ENCODE results near the gene FRAS1.
"Not testable (repeated sequence)": the region's sequence is repeated elsewhere in the genome, so short reads cannot be mapped to it uniquely, and the experiment has no call there.

The FRAS1 gene

DNA sequence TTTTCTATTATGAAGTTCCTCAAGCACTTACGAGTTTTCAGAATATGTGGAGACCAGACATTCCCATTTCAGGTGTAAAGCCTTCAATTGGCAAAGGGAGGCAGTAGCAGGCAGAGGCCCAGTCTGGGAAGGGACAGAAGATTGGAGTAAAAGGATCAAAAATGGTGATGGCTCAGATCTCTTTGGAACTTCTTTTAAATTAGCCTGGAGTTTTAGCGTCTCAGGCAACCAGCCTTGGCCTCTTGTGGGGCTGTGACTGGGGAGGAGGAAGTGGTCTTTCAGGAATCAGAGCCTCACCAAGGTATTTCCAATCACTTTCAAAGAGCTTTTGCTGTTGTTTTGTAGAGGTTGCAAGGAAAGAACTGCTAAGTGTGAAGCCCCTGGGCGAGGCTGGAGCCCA lies 239.1 kb downstream of the FRAS1 start:
- no peak for DNase-seq

DNA sequence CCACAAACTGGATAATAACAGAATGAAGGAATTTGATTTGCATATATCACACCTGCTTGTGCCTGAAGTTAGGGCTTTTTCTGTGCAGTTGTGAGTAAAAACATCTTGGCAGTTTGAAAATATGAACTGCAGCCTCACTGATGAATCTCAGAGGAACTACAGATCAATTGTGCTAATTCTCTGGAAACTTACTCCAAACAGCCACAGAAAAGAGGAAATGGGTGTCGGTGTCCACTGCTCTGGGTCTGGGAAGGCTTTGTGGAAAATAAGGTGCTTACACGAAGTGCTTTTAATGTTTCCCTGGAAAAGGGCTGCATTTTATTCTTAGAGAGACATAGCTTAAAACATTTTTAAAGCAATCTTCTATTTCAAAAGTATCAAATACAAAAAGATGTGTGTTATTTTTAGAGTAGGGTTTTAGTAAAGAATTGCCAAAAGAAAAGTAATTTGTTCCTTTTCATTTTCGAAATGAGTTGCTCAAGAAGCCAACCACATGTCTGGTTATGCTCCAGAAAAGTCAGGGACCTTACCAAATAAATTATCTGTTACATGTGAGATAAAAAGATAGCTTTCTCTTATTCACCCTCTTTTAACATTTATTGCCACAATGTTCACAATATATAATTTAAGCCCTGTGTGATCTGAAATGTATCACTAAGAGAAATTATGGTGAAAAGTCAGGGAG lies 240.1 kb downstream of the FRAS1 start:
- no peak for DNase-seq

DNA sequence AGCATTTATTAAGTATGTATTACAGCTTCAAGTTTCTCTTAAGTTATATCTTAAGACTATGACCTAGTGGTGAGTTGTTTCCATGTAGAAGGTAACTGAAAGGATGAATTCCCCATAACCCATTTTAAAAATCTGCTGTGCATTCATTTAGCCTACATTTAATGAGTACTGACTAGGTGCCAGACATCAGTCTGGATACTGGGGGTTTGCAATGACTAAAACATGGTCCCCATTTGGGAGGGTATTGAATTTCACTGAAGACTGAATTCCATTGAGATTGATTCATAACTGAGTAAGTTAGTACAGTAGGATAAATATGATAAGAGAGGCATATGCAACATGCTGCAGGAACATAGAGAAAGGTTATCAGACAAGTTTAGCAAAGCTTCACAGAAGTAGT lies 241.5 kb downstream of the FRAS1 start:
- no peak for DNase-seq

DNA sequence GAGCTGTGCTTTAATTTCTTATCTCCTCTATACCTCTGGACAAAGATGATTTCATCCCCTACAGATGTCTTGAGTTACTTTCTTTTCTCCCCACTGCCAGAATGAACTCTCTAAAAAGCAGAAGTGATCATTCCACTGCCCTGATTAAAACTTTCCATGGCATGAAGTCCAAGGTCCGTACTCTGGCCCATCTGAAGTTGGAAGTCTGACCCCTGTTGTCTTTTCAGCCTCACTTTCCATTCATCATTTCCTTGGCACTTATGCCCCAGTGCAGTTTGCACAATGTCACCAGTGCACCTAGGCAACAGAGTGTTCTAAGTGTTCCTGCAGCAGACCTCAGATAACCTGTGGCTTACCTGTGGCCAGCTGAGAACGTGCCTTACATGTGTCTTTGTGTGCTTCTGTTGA lies 242.4 kb downstream of the FRAS1 start:
- no peak for DNase-seq

DNA sequence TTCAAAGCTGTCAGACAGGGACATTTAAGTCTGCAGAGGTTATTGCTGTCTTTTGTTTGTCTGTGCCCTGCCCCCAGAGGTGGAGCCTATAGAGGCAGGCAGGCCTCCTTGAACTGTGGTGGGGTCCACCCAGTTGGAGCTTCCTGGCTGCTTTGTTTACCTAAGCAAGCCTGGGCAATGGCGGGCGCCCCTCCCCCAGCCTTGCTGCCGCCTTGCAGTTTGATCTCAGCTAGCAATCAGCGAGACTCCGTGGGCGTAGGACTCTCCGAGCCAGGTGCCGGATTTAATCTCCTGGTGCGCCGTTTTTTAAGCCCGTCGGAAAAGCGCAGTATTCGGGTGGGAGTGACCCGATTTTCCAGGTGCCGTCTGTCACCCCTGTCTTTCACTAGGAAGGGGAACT lies 250.1 kb downstream of the FRAS1 start:
- DNase-seq = not testable (repeated sequence)

DNA sequence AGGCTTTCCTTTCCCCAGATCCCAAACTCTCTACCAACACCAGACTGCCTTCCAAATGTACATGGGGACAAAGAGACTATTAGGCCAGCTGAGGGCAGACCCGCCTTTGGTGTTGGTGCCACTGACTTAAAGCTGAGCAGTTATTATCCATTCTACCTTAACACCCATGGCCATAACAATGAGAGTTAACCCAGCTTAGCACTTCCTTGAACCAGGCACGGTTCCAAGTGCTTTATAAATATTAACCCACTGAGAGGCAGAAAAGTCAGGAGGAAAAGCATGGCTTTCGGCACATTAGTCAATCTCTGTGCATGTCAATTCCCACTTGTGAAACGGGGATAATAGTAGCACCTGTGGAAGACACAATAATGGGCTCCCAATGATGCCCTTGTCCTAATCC lies 251.4 kb downstream of the FRAS1 start:
- DNase-seq = no peak

DNA sequence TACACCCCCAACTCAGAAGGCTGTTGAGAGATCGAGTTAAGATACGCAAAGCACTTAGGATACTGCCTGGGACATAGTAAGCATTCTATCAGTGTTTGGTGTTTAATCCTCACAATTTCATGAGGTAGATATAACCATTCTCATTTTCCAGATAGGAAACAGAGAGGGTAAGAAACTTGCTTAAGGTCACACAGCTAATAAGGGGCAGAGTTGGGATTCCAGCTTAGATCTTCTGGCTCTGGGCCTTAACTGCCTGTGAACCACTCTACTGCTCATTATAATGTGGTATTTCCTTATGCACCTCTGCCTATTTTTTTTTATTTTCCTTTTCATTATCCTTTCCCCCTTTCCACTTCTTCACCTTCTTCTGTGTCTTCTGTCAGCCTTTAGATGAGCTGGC lies 252.2 kb downstream of the FRAS1 start:
- no peak for DNase-seq

DNA sequence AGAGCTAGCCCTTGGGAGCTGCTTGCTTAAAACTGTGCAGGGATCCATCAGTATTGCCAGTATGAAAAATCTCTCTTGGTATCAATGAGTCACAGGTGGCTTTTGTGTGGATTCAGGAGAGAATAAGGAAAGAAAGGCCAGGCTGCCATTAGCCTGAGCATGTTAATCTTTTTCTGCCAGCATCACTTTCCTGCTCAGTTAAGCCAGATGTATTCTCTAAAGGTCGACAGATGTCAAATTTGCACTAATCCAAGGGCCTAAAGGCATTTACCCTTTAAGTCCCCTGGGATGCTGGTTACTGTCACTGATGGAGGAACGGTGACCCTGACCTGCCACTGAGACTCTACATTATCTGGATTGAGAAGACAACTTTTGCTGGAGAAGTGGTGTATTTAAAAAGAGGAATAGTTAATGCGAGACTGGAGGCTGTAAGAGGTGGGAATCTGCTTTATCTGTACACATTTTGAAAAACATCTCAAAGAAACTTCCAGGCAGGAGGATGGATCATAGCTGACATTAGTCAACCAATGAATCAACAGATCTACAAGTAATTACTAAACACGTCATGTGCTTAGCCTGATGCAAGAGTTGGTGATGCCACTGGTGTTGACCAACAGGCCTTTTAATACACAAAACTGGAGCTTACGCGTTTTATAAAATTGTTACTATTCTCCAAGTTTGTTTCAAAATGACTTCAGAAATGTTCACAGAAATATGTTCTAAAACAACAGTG lies 253.1 kb downstream of the FRAS1 start:
- no peak for DNase-seq

DNA sequence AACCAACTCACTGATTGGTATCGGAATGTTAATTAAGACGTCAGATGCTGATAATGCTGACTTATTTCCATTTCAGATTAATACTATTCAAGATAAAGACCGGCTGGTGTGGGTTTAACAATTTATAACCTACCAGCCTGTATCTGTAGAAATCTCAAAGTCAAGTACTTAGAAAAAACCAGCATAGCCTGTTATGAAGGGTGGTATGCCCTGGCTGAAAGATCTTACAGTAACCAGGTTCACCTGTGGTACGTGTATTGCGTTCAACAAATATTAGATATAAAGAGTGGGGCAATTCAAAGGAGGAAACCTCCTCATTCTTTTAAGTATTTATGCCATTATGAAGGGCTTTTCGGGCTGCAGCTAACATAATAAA lies 253.6 kb downstream of the FRAS1 start:
- no peak for DNase-seq

DNA sequence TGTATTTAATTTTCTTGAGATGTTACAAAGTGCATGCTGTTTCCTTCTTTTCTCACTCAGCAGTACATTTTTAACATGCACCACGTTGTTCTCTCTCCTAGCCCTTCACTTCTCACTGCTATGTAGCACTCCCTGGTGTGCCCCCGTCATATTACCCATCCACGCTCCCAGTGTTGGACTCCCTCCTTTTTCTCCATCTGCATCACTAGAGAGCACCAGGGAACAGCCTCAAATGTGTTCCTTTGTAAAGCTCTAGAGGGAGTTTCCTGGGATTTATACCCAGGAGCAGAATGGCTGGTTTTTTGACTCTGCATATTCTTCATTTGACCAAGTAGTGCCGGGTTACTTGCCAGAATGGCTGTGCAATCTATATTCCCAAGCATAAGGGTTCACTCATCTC lies 254.2 kb downstream of the FRAS1 start:
- DNase-seq = no peak

DNA sequence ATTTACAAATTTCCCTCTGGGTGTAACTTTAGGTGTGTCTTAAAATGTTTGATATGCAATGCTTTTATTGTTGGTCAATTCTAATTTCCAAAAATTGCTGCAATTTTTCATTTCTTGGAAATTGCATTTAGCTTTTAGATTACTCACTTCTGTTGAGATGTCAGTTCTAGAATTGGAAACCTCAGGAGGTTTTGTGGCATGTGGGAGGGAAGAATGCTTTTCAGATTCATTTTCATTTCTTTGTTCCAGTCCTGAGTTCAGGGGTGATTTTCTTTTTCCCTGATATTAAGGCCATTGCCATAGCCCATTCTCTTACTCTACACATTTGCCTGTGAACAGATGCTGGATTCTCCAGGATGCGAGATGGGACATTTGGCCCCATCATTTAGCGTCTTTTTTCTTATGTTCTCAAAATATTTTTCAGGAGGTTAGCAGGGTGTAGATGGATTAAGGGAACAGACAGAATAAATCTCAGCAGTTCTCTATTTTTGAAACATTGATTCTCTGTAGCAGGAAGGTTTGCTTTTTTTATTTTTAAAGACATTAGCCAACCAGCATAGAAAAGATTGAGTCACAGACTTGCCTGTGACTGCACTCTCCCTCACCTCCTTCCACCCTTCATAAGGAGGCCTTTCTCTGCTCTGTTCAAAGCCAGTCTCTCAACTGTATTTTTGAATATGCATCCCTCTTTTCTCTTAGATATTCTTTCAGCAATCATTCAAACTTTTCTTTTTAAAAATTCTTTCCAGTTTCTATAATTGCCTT lies 256.0 kb downstream of the FRAS1 start:
- no peak for DNase-seq

DNA sequence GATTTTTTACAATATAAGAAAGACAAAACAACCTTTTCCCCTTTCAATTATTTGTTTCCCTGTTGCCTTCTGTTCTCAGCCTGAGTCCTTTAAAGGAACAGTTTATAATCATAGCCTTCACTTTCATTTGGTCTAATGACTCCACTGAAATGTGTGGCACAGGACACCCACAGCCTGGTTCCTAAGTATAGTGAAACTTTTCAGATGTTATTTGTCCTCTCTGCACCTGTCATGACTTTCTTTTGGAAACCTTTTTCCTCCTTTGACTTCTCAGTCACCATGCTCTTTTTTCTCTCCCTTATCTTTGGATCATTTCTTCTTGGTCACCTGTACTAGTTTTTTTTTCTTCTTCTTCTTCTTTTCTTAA lies 256.6 kb downstream of the FRAS1 start:
- no peak for DNase-seq

DNA sequence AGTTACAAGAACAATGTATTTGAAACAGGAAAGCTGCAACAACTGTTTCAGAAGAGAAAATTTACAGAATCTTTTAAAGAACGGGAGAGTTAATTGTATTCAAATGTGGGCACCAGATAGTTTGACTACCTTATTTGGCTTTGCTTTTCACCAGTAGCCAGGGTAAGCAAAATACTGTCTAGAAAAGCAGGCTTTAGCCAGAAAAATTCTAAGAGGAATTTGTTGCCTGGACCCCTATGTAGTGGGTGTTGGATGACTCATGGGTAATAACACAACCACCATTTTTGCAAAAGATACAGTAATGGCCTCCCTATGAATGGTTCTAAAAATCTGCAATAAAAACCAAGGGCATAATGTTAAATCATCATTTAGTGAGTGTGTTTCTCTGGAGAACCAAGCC lies 261.0 kb downstream of the FRAS1 start:
- no peak for DNase-seq

DNA sequence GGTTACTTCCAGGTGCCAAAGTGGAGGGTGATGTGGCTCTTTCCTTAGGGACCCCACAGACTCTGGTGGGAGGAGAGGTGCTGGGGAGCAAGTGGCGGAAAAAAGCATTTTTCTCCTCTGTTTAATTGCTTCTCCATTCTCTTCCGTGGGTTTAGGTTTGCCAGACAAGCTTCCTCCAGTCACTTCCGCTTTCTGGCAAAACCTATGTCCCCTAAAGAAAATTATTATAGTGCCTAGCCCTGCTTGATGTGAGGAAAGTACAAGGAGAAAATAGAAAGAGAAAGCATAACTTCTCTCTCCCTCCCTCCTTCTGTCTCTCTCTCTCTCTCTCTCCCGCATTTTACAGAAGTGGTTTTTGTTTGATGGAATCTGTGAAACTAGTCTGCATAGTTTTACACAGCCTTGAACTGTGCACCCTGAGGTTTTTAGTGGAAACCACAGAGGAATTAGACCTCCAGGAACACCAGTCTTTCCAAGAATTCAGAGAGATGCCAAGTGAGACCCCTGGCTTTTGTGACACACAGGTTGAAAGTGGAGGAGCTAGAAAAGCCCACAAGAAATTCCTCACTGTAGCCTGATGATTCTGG lies 263.3 kb downstream of the FRAS1 start:
- no peak for DNase-seq

DNA sequence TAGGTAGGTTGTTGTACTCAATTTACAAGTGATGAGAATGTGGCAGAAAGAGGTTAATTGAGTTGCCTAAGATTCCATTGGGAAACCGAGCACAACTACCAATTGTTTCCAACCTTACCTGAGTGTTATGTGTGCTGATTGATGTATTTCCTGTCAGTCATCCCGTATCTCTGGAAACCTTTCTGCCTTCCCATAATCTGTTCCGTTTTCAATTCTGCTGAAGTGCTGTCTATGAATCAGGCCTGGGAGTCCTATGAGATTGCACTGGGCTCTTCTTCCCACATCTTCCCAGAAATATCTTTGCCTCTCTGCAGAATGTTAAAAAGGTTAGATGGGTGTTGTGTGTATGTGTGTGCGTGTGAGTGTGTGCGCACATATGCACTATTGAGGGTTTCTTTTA lies 264.9 kb downstream of the FRAS1 start:
- DNase-seq = no peak

DNA sequence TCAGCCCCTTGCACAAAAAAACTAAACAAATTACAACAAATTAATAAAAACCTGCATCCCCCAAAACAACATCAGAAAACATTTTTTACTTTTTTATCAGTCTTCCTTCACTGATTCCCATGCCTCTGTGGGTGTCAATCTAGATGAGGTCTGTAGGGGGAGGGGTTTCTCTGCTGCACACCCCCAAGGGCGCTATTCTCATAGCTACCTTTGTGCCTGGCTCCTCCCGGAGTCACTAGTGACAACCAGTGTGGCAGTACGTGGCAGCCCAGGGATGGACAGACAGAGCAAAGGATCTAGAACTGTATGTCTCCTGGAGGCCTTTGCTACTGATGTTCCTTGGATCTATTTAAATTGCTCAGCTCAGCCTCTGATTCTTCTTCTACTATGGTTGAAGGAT lies 266.3 kb downstream of the FRAS1 start:
- no peak for DNase-seq

DNA sequence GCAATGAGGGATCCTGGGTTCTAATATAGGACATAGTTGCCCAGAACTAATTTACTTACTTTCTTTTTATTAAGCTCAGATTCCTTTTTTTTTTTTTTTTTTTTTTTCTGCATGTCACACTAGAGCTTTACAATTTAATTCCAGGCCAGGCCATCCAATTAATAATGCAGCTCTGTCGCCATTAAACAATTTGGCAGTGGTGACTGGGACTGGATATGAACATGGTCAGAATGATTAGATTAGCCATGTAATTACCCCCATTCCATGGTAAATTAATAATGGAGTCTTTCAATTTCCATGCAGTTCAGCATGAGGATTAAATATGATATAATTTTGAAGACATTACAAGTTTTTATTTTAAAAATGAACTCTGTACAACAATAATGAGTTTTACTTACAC lies 267.5 kb downstream of the FRAS1 start:
- no peak for DNase-seq

DNA sequence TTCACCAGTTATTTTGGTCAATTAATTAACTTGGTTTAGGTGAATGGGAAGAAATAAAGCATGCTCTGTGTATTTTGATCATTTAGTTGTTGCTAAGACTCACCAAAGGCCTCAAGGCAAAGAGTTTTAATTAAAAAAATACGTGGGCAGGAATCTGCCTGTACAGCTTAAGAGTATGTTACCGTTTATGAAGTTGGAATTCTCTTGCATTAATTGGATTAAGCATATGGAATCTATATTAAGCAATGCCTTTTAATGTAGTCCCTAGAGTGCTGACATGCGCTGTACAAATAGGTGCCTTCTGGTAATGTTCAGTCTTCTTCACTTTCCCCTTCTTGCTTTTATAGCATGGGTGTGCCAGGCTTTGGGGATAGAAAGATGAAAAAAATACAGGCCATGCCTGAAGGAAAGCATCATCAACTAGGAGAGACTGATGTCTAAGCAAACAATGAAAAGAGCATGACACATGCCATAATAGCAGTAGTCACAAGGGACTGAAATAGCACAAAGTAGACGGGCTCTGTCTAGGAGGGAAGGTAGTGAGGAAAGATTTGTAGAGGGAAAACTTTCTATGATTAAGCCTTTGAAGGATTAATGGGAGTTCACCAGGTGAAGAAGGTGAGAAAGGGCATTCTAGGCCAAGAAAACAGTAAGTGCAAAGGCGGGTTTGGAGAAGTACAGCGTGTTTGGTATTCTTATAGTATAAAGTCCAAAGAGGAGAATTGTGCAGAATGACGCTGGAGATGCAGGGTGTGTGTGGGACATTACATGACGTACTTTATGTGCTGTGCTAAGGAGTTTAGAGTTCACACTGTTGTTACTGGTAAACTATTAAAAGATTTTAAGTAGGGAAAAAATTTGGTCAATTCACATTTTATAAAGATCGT lies 268.4 kb downstream of the FRAS1 start:
- DNase-seq = no peak

DNA sequence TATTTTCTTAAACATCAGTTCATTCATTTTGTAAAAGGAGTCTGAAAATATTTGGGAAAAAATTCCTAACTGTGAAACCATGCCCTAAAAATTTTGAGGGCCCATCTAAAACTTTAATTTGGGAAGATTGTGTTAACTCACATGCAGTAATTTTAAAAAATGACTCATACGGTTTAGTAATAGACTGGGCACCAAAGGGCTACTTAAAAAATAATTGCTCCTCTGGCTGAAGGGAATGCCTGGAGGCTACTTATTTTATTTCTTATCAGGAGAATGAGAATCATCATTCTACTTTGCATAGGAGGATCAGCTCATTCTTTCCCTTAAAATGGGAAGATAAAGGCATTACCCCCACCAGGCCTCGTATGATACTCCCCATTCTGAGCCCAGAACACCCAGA lies 271.5 kb downstream of the FRAS1 start:
- DNase-seq = not testable (repeated sequence)

DNA sequence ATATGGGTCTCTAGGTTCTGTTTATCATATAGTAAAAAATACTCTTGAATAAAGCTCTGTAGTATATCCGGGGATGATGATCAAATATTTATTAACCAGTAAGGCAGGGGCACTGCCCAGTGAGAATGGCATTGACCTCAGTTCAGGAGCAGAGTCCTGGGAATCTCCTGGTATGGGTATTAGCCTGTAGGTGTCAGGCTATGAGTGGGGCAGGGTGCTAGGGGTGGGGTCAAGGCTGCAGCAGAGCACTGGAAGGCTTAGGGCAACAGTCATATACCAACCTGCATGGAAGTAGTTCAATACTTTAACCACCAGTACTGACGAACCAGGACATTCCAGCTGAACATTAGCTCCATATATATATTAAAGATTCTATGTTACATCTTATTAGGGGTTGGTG lies 274.1 kb downstream of the FRAS1 start:
- DNase-seq = no peak

DNA sequence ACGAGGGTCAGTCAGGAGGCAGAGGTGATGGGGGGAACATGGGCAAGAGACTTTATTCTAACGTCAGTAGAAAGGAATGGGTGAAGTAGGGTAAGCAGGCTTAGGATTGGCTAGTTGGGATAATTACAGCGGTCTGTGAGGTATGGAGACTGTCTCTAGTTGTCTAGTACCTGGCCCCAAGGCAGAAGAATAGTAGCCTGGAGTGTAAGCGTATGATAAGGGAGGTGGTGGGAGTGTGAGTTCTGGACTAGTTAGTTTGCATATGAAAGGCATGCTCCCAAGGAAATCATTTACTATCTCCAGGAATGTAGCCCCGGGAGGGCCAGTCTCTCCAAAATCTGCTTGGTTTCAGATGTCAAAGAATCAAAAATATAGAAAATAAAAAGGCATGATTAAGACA lies 274.8 kb downstream of the FRAS1 start:
- no peak for DNase-seq

DNA sequence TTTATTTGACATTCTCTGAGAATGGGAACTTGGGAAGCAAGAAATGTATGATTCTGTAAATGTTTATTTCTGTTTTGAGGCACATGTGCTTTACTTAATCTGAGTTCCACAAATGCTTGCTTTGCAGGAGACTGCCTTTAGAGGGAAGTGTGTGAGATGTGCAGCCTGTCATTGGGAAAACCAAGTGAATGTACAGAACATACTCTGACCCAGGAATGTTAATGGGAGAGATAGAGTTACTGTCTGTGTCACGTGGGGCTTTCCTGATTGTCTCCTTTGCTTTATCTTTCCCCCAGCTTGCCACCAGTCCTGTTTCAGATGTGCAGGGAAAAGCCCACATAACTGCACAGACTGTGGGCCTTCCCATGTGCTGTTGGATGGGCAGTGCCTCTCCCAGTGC lies 275.9 kb downstream of the FRAS1 start:
- no peak for DNase-seq
